ENCODE results near the gene STIM1.

STIM1 gene

DNA sequence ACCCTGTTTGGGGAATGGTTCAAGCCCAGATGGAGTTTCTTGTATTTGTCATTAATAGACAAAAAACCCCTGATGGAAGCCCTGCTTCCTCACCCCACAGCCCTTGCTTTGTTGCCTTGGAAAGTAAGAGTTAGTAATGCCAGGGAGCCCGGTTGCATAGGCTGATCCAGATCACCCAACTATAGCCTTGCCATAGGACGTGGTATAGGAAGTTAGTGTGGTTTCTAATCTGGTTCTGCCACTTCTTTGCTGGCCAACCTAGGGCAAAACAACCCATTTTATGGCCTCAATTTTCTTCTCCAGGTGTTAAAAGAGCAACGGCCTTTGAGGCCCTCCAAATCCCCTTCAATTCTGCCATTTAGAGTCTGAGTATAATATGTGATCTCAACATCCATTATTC lies 97.9 kb downstream of the STIM1 start:
- H3K9me3 ChIP-seq (ENCODE audit: insufficient read depth, low read length): no peaks in the 10 kb centered on the region
- DNase-seq (ENCODE audit: low read depth, low spot score): no peak
- H3K27me3 ChIP-seq (ENCODE audit: insufficient read depth, insufficient read length): no peaks in the 10 kb centered on the region
- no peaks in the 10 kb centered on the region for H3K36me3 ChIP-seq (ENCODE audit: insufficient read depth, insufficient read length, low read length)
- no peak overlapping the region for H3K4me3 ChIP-seq (ENCODE audit: insufficient read length, low read depth)
- H3K4me1 ChIP-seq (ENCODE audit: insufficient read depth, insufficient read length): no peaks in the 10 kb centered on the region
- H3K9ac ChIP-seq (ENCODE audit: insufficient read length, low read depth): no peak overlapping the region
- no peak for TF ChIP-seq YY1 (IDR thresholded peaks at IDR 0.05; ENCODE audit: insufficient read depth, insufficient read length)
- TF ChIP-seq SUZ12 (IDR thresholded peaks at IDR 0.05; ENCODE audit: extremely low read depth, insufficient read depth, insufficient read length): no peak
- TF ChIP-seq ZNF274 (IDR thresholded peaks at IDR 0.05; ENCODE audit: low read depth, low read length): no peak

DNA sequence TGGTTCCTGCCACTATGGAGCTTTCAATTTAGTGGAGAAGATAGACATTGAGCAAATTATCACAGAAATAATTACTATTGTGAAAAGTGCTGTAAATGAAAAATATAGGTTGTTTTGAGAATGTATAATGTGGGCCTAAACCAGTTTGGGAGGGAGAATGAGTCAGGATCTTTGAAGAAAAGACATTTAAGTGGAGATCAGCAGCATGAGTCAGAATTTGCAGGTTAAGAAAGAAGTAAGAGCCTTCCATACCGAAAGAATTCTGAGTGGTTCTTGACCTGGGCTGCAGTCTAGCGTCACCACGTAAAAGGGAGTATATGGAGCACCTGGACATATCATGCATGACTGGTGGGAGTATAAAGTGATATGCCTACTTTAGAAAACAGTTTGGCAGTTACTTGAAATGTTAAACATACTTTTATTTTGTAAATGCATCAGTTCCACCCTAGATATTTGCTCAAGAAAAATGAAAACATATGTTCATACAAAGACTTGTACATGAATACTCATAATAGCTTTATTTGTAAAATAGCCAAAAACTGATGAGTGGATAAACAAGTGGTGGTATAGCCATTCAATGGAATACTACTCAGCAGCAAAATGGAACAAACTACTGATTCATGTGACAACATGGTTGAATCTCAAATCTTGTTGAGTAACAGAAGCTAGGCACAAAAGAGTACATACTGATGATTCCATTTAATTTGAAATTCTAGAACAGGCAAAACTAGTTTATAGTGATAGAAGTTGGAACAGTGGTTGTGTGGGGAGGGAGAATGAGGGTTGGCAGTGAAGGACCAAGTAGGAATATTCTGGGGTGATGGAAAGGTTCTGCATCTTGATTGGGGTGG lies 99.2 kb downstream of the STIM1 start:
- Histone ChIP-seq H3K4me3 (ENCODE audit: insufficient read length, low read depth) (no peak overlapping the region), H3K4me1 (ENCODE audit: insufficient read depth, insufficient read length) (no peaks in the 10 kb centered on the region), H3K36me3 (ENCODE audit: insufficient read depth, insufficient read length, low read length) (no peaks in the 10 kb centered on the region), H3K27me3 (ENCODE audit: insufficient read depth, insufficient read length) (no peaks in the 10 kb centered on the region), H3K9ac (ENCODE audit: insufficient read length, low read depth) (no peak overlapping the region), H3K9me3 (ENCODE audit: insufficient read depth, low read length) (no peaks in the 10 kb centered on the region)
- DNase-seq (ENCODE audit: low read depth, low spot score): no peak
- no peak for TF ChIP-seq SUZ12 (IDR thresholded peaks at IDR 0.05; ENCODE audit: extremely low read depth, insufficient read depth, insufficient read length)
- no peak for TF ChIP-seq YY1 (IDR thresholded peaks at IDR 0.05; ENCODE audit: insufficient read depth, insufficient read length)
- TF ChIP-seq ZNF274 (IDR thresholded peaks at IDR 0.05; ENCODE audit: low read depth, low read length): no peak

GRCh38 chr11:3955299-3955665 lies 99.8 kb downstream of the STIM1 start:
- no peak overlapping the region for H3K9ac ChIP-seq (ENCODE audit: insufficient read length, low read depth)
- H3K4me3 ChIP-seq (ENCODE audit: insufficient read length, low read depth): no peak overlapping the region
- H3K9me3 ChIP-seq (ENCODE audit: insufficient read depth, low read length): no peaks in the 10 kb centered on the region
- no peak for DNase-seq (ENCODE audit: low read depth, low spot score)
- H3K36me3 ChIP-seq (ENCODE audit: insufficient read depth, insufficient read length, low read length): no peaks in the 10 kb centered on the region
- H3K27me3 ChIP-seq (ENCODE audit: insufficient read depth, insufficient read length): no peaks in the 10 kb centered on the region
- no peaks in the 10 kb centered on the region for H3K4me1 ChIP-seq (ENCODE audit: insufficient read depth, insufficient read length)
- TF ChIP-seq YY1 (IDR thresholded peaks at IDR 0.05; ENCODE audit: insufficient read depth, insufficient read length): no peak
- no peak for TF ChIP-seq SUZ12 (IDR thresholded peaks at IDR 0.05; ENCODE audit: extremely low read depth, insufficient read depth, insufficient read length)
- TF ChIP-seq ZNF274 (IDR thresholded peaks at IDR 0.05; ENCODE audit: low read depth, low read length): no peak

DNA sequence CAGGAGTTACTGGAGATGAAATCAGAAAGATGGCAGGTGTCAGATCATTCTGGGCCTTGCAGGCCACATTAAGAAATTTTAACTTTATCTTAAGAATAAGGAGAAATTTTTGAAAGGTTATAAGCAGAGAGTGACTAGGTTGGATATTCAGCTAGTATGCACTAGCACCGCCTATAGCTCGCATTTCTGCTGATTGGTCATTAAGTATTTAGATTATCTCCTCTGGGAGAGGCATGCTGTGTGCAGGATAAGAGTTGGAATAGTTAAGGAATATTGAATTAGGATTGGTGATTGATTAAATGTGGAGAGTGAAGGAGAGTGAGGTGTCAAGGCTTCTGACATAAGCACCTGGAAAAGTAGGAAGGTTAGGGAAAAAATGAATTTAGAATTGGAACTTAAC lies 100.6 kb downstream of the STIM1 start:
- no peaks in the 10 kb centered on the region for H3K9me3 ChIP-seq (ENCODE audit: insufficient read depth, low read length)
- no peak overlapping the region for H3K4me3 ChIP-seq (ENCODE audit: insufficient read length, low read depth)
- TF ChIP-seq ZNF274 (IDR thresholded peaks at IDR 0.05; ENCODE audit: low read depth, low read length) (no peak), YY1 (IDR thresholded peaks at IDR 0.05; ENCODE audit: insufficient read depth, insufficient read length) (no peak), SUZ12 (IDR thresholded peaks at IDR 0.05; ENCODE audit: extremely low read depth, insufficient read depth, insufficient read length) (no peak)
- DNase-seq (ENCODE audit: low read depth, low spot score): no peak
- H3K4me1 ChIP-seq (ENCODE audit: insufficient read depth, insufficient read length): no peaks in the 10 kb centered on the region
- no peaks in the 10 kb centered on the region for H3K27me3 ChIP-seq (ENCODE audit: insufficient read depth, insufficient read length)
- no peaks in the 10 kb centered on the region for H3K36me3 ChIP-seq (ENCODE audit: insufficient read depth, insufficient read length, low read length)
- H3K9ac ChIP-seq (ENCODE audit: insufficient read length, low read depth): no peak overlapping the region

DNA sequence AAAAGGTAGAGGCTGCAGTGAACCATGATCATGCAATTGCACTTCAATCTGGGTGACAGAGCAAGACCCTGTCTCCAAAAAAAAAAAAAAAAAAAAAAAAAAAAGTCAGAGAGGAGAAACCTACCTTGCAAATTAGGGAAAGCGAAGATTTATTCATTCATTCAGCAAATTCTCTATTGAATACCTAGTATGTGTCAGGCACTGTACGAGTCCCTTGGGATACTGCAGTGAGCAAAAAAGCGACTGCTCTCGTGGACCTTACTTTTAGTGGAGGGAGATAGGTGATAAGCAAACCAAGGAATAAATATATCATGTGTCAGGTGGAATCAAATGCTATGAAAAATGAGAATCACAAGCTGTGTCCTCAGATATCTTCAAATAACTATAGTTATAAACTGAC lies 101.3 kb downstream of the STIM1 start:
- no peak overlapping the region for H3K9ac ChIP-seq (ENCODE audit: insufficient read length, low read depth)
- H3K9me3 ChIP-seq (ENCODE audit: insufficient read depth, low read length): no peaks in the 10 kb centered on the region
- TF ChIP-seq SUZ12 (IDR thresholded peaks at IDR 0.05; ENCODE audit: extremely low read depth, insufficient read depth, insufficient read length) (no peak), ZNF274 (IDR thresholded peaks at IDR 0.05; ENCODE audit: low read depth, low read length) (no peak), YY1 (IDR thresholded peaks at IDR 0.05; ENCODE audit: insufficient read depth, insufficient read length) (no peak)
- no peak overlapping the region for H3K4me3 ChIP-seq (ENCODE audit: insufficient read length, low read depth)
- DNase-seq (ENCODE audit: low read depth, low spot score): no peak
- no peaks in the 10 kb centered on the region for H3K36me3 ChIP-seq (ENCODE audit: insufficient read depth, insufficient read length, low read length)
- H3K27me3 ChIP-seq (ENCODE audit: insufficient read depth, insufficient read length): no peaks in the 10 kb centered on the region
- H3K4me1 ChIP-seq (ENCODE audit: insufficient read depth, insufficient read length): no peaks in the 10 kb centered on the region

GRCh38 chr11:3957437-3957836 lies 102.0 kb downstream of the STIM1 start:
- DNase-seq (ENCODE audit: low read depth, low spot score): no peak
- Histone ChIP-seq H3K9ac (ENCODE audit: insufficient read length, low read depth) (no peak overlapping the region), H3K4me3 (ENCODE audit: insufficient read length, low read depth) (no peak overlapping the region), H3K36me3 (ENCODE audit: insufficient read depth, insufficient read length, low read length) (no peaks in the 10 kb centered on the region), H3K4me1 (ENCODE audit: insufficient read depth, insufficient read length) (no peaks in the 10 kb centered on the region), H3K9me3 (ENCODE audit: insufficient read depth, low read length) (no peaks in the 10 kb centered on the region), H3K27me3 (ENCODE audit: insufficient read depth, insufficient read length) (no peaks in the 10 kb centered on the region)
- TF ChIP-seq ZNF274 (IDR thresholded peaks at IDR 0.05; ENCODE audit: low read depth, low read length) (no peak), SUZ12 (IDR thresholded peaks at IDR 0.05; ENCODE audit: extremely low read depth, insufficient read depth, insufficient read length) (no peak)

GRCh38 chr11:3958281-3958680 lies 102.8 kb downstream of the STIM1 start:
- H3K27me3 ChIP-seq (ENCODE audit: insufficient read depth, insufficient read length): no peaks in the 10 kb centered on the region
- no peak overlapping the region for H3K9ac ChIP-seq (ENCODE audit: insufficient read length, low read depth)
- no peaks in the 10 kb centered on the region for H3K4me1 ChIP-seq (ENCODE audit: insufficient read depth, insufficient read length)
- TF ChIP-seq SUZ12 (IDR thresholded peaks at IDR 0.05; ENCODE audit: extremely low read depth, insufficient read depth, insufficient read length) (no peak), ZNF274 (IDR thresholded peaks at IDR 0.05; ENCODE audit: low read depth, low read length) (no peak), YY1 (IDR thresholded peaks at IDR 0.05; ENCODE audit: insufficient read depth, insufficient read length) (no peak)
- H3K4me3 ChIP-seq (ENCODE audit: insufficient read length, low read depth): no peak overlapping the region
- no peak for DNase-seq (ENCODE audit: low read depth, low spot score)
- H3K36me3 ChIP-seq (ENCODE audit: insufficient read depth, insufficient read length, low read length): no peaks in the 10 kb centered on the region
- H3K9me3 ChIP-seq (ENCODE audit: insufficient read depth, low read length): no peaks in the 10 kb centered on the region
